Spleen (tissue), 7 donors: ENCODE data around the gene LRP2BP.

Source experiments
- POLR2A ChIP-seq, 3 donors: fragments of 450-650 bp; IDR thresholded peaks; one replicate each; pipeline ENCODE4 v1.5.1; 2017; ENCODE audit warnings: antibody characterized with exemption in 3 of 3, mild to moderate bottlenecking in 1 of 3
- TF ChIP-seq, protein P1 (sequence below), 11 experiments: fragments of 200-600 bp in 7 of 11; fragments of 450-650 bp in 4 of 11; sonication (generic) in 4 of 11; IDR thresholded peaks in 8 of 11; conservative IDR thresholded peaks in 3 of 11; 1 replicate in 7 of 11; 2 replicates in 4 of 11; pipeline versions ENCODE4 v1.4.0 to v1.8.0; 2016 to 2021; ENCODE audit warnings: antibody characterized with exemption in 11 of 11, inconsistent platforms in 4 of 11, mild to moderate bottlenecking in 1 of 11
- donor health status: DM: no; HTN: no; CAD: no; lungs with moderate emphysema.
- donor health status: DM: no; HTN: no; CAD: no.
- donor health status: DM: no; HTN: no; CAD: no.

DNA sequence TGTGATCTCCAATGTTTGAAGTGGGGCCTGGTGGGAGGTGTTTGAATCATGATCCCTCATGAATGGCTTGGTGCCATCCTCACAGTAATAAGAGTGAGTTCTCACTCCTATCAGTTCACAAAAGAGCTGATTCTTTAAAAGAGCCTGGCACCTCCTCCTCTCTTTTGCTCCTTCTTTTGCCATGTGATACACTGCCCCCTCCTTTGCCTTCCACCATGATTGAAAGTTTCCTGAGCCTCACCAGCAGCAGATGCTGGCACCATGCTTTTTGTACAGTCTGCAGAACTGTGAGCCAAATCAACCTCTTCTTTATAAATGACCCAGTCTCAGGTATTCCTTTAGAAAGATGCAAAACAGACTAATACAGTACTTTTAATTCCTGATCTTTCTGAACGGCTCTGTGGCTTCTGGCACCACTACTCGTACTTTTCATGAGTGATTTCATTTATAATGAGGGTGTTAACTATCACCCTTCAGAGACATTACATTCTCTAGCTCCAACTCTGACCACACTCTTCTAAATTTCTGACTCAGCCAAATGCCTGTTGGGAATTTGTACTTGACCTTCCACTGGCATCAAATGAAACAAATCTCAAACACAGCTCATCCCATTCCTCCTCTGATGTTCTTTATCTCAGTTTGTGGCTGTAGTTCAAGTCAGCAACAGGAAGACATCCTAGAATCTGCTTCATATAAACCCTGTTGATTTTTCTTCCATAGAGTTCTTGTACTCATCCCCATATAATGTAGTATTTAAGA is 25.8 kb upstream of the LRP2BP start:
- TF ChIP-seq, protein P1, sequence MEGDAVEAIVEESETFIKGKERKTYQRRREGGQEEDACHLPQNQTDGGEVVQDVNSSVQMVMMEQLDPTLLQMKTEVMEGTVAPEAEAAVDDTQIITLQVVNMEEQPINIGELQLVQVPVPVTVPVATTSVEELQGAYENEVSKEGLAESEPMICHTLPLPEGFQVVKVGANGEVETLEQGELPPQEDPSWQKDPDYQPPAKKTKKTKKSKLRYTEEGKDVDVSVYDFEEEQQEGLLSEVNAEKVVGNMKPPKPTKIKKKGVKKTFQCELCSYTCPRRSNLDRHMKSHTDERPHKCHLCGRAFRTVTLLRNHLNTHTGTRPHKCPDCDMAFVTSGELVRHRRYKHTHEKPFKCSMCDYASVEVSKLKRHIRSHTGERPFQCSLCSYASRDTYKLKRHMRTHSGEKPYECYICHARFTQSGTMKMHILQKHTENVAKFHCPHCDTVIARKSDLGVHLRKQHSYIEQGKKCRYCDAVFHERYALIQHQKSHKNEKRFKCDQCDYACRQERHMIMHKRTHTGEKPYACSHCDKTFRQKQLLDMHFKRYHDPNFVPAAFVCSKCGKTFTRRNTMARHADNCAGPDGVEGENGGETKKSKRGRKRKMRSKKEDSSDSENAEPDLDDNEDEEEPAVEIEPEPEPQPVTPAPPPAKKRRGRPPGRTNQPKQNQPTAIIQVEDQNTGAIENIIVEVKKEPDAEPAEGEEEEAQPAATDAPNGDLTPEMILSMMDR (IDR thresholded peaks at IDR 0.05 in 8 of 11, conservative IDR thresholded peaks at IDR 0.05 in 3 of 11), result no peak
- TF ChIP-seq POLR2A (IDR thresholded peaks at IDR 0.05), result no peak
